CD4-positive, alpha-beta memory T cell (primary cell): ENCODE results near the gene AP5Z1. TPM values are rescaled to one million over a fixed set of nuclear protein-coding genes. Genes with fewer than 3 reads are reported as not detected.

Experiments used
- CTCF ChIA-PET: fragments of 350-600 bp; sonication (Branson Sonifier 250); formaldehyde crosslinking; loops from one replicate; lab custom pipeline; 2021; ENCODE audit warnings: inconsistent platforms; ENCODE audit not compliant: partially characterized antibody; lab: Charles Lee
- POLR2A ChIA-PET: fragments of 350-600 bp; sonication (Branson Sonifier 250); formaldehyde crosslinking; loops from one replicate; lab custom pipeline; 2021; ENCODE audit not compliant: partially characterized antibody; lab: Charles Lee
- DNase-seq, 5 donors: peaks; one replicate each; pipeline versions ENCODE4 v3.0.0 to v3.0.0-alpha.2; 2020 to 2022; ENCODE audit warnings: mixed read lengths in 1 of 5
- H3K27ac ChIP-seq: one replicate; pipeline ENCODE4 v1.7.0; 2013; ENCODE audit warnings: low read depth, low read length
- H3K27me3 ChIP-seq: 2 replicates; pipeline ENCODE4 v1.7.0; 2013; ENCODE audit warnings: mild to moderate bottlenecking, low read length, moderate library complexity; ENCODE audit not compliant: insufficient read depth
- H3K36me3 ChIP-seq: 2 replicates; pipeline ENCODE4 v1.7.0; 2013; ENCODE audit warnings: mild to moderate bottlenecking, low read length, moderate library complexity; ENCODE audit not compliant: insufficient read depth
- H3K4me1 ChIP-seq: 2 replicates; pipeline ENCODE4 v1.7.0; 2013; ENCODE audit warnings: mild to moderate bottlenecking, low read length, moderate library complexity; ENCODE audit not compliant: insufficient read depth
- H3K4me3 ChIP-seq, 2 donors: one replicate each; pipeline ENCODE4 v1.7.0; 2013; ENCODE audit warnings: low read length in 2 of 2, mild to moderate bottlenecking in 1 of 2
- H3K9me3 ChIP-seq, 2 donors: one replicate each; pipeline ENCODE4 v1.7.0; 2013; ENCODE audit warnings: low read length in 2 of 2, control low read depth in 1 of 2; ENCODE audit not compliant: control insufficient read depth in 1 of 2
- H3K27ac Mint-ChIP-seq, 7 donors: one replicate each; pipeline ENCODE4 v1.8.0; 2020 to 2021; ENCODE audit warnings: mixed read lengths in 7 of 7, mild to moderate bottlenecking in 6 of 7, inconsistent platforms in 3 of 7, moderate library complexity in 3 of 7
- H3K27me3 Mint-ChIP-seq, 2 donors: one replicate each; pipeline ENCODE4 v1.8.0; 2020 to 2021; ENCODE audit warnings: mixed read lengths in 2 of 2
- H3K36me3 Mint-ChIP-seq, 2 donors: one replicate each; pipeline ENCODE4 v1.8.0; 2020 to 2021; ENCODE audit warnings: mixed read lengths in 2 of 2, inconsistent platforms in 1 of 2, mild to moderate bottlenecking in 1 of 2
- H3K4me1 Mint-ChIP-seq, 4 donors: one replicate each; pipeline ENCODE4 v1.8.0; 2020 to 2021; ENCODE audit warnings: mixed read lengths in 4 of 4, mild to moderate bottlenecking in 1 of 4
- H3K4me3 Mint-ChIP-seq, 8 donors: one replicate each; pipeline ENCODE4 v1.8.0; 2020 to 2021; ENCODE audit warnings: mixed read lengths in 8 of 8, mild to moderate bottlenecking in 7 of 8, moderate library complexity in 6 of 8, inconsistent platforms in 3 of 8
- H3K9me3 Mint-ChIP-seq, 8 donors: one replicate each; pipeline ENCODE4 v1.8.0; 2020 to 2021; ENCODE audit warnings: mixed read lengths in 8 of 8, mild to moderate bottlenecking in 5 of 8, inconsistent platforms in 3 of 8, moderate library complexity in 1 of 8
- intact Hi-C: fragments of 100-400 bp; cut with micrococcal nuclease; formaldehyde crosslinking; loops from one replicate; pipeline ENCODE4 v1.15.1; 2023
- polyA plus RNA-seq, 2 donors: library from polyadenylated mRNA; unstranded; fragments of 300-500 nt; fragmentation: Illumina TruSeq; gene quantifications; one replicate each; pipeline ENCODE4 v1.2.3, GENCODE V29; 2021
- total RNA-seq, 2 experiments: library from RNA; stranded (reverse); gene quantifications; one replicate each; pipeline ENCODE4 v1.2.3, GENCODE V29; 2021

Gene AP5Z1
- total and polyA plus RNA-seq, 4 experiments from 2014 or later: 29.1 to 103 (median 70.4) TPM

DNA sequence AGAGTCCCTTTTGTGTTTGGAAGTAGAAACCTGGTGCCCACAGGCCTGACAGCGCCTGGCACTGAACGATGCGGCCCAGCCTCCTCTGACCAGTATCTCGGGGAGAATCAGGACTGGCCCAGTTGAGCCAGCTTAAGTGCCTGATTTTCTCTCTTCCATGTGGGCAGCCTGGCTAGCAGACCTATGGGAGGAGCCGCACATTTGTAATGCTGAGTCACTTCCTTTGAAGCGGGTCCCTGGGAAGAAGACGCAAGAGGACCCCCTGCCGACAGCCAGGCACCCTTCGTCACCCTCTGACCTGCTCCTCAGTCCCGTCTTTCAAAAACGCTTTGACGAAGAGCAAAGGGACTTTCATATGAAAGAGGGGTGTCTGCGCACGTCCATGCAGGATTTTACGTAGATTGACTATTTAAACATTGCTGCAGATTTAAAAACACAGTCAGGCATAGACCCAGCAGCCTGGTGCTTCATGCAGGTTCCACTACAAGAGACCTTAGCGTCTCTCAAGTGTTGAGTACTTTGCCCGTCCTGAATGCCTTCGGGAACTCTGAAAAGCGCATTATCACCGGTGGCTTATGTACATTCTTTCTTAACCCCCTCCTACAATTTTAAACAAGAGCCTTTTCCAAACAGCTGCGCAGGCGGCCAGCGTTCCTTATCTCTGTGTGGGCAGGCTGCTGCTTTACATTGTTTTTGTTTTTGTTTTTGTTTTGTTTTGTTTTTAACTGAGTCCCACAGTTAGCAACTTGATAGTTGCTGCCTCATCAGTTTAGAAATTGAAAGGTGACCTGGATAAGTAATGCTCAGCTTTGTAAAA is 36.5 kb upstream of the AP5Z1 start:
- Mint-ChIP-seq H3K27me3 (no peaks in the 10 kb centered on the region), H3K4me3 (peak overlapping the region; percentile 71 to 85 (median 78)), H3K9me3 (no peaks in the 10 kb centered on the region), H3K27ac (peak overlapping the region; percentile 82 to 96 (median 90)), H3K4me1 (peaks cover 31 to 67% (median 50%) of the 10 kb centered on the region in 4 donors), H3K36me3 (peaks cover 6 to 20% of the 10 kb centered on the region in 2 donors)
- no peaks in the 10 kb centered on the region for H3K27me3 ChIP-seq
- H3K4me1 ChIP-seq: peaks cover 44% of the 10 kb centered on the region
- H3K9me3 ChIP-seq: no peaks in the 10 kb centered on the region
- H3K4me3 ChIP-seq: no peak overlapping the region
- CTCF ChIA-PET: interaction anchor here (1.0 to 1.1 kb wide), 3 partner anchors 19 to 97 kb away, joined by 3 read pairs; no protein-coding TSS in a partner anchor
- peak overlapping the region; percentile 11 for H3K27ac ChIP-seq
- intact Hi-C loops: no loop called here
- peak in 2 of 5 donors; percentile 11 to 52 for DNase-seq
- peaks cover 21% of the 10 kb centered on the region for H3K36me3 ChIP-seq
- POLR2A ChIA-PET: interaction anchor here (1.3 kb wide), 1 partner anchor 97 kb away, joined by 4 read pairs; no protein-coding TSS in a partner anchor

DNA sequence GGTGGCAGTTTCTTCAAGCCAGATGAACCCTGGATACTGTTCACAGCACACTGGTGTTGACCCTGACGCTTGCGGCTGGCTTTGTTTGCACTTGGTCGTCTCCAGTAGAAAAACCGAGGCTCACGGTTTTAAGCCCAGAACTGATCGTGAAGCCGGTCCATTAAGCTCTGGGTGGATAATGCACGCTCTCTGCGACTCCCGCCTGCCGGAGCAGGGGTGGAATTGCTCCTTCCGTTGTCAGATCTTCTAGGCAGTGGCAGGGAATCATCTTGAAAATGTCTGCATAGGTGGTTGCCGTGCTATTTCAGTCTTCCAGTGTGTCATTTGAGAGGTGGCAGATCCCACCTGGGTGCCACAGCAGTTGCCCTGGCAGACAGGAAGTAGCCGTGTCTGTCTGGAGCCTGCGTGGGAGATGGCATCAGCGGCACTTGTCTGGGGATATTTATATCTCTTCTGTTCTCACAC is 35.9 kb upstream of the AP5Z1 start:
- H3K9me3 Mint-ChIP-seq: no peaks in the 10 kb centered on the region
- H3K4me3 Mint-ChIP-seq: peak overlapping the region; percentile 71 to 85 (median 78)
- Histone ChIP-seq H3K4me3 (peak overlapping the region in 1 of 2 donors; percentile 4), H3K27me3 (no peaks in the 10 kb centered on the region), H3K9me3 (no peaks in the 10 kb centered on the region), H3K4me1 (peaks cover 45% of the 10 kb centered on the region), H3K27ac (peak overlapping the region; percentile 11), H3K36me3 (peaks cover 21% of the 10 kb centered on the region)
- ChIA-PET POLR2A (interaction anchor here (1.3 kb wide), 1 partner anchor 98 kb away, joined by 4 read pairs; no protein-coding TSS in a partner anchor), CTCF (interaction anchor here (1.1 to 1.5 kb wide), 2 partner anchors 10 to 20 kb away, joined by 3 to 4 read pairs; no protein-coding TSS in a partner anchor)
- H3K4me1 Mint-ChIP-seq: peaks cover 34 to 68% (median 52%) of the 10 kb centered on the region in 4 donors
- intact Hi-C loops: no loop called here
- peak; percentile 29 to 85 (median 33) for DNase-seq
- H3K36me3 Mint-ChIP-seq: peaks cover 6 to 25% of the 10 kb centered on the region in 2 donors
- peak overlapping the region; percentile 82 to 96 (median 90) for H3K27ac Mint-ChIP-seq
- no peaks in the 10 kb centered on the region for H3K27me3 Mint-ChIP-seq

DNA sequence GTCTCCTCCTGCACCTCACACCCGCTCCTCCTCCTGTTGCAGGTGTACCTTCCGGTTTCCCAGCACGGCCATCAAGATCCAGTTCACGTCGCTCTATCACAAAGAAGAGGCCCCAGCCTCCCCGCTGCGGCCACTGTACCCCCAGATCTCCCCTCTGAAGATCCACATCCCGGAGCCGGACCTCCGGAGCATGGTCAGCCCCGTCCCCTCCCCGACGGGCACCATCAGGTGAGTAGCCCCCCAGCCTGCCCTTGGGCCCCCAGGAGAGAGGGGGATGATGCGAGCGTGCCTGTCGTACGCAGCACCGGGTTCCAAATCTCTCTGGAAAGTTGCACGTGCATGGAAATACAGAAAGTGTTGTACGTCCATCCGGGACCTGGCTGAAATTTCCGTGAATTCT is 34.6 kb upstream of the AP5Z1 start:
- Histone ChIP-seq H3K9me3 (no peaks in the 10 kb centered on the region), H3K27me3 (no peaks in the 10 kb centered on the region), H3K4me1 (peaks cover 55% of the 10 kb centered on the region), H3K4me3 (no peak overlapping the region), H3K36me3 (peaks cover 21% of the 10 kb centered on the region), H3K27ac (no peak overlapping the region)
- Mint-ChIP-seq H3K4me1 (peaks cover 37 to 67% (median 55%) of the 10 kb centered on the region in 4 donors), H3K27me3 (no peaks in the 10 kb centered on the region), H3K27ac (peak overlapping the region in 4 of 7 donors; percentile 33 to 92 (median 66)), H3K4me3 (peak overlapping the region in 3 of 8 donors; percentile 31 to 42 (median 35)), H3K9me3 (no peaks in the 10 kb centered on the region), H3K36me3 (peaks cover 6 to 28% of the 10 kb centered on the region in 2 donors)
- CTCF ChIA-PET: interaction anchor here (1.5 kb wide), 1 partner anchor 9 kb away, joined by 4 read pairs; no protein-coding TSS in a partner anchor
- POLR2A ChIA-PET: interaction anchor here (1.3 kb wide), 1 partner anchor 99 kb away, joined by 4 read pairs; no protein-coding TSS in a partner anchor
- no peak for DNase-seq
- intact Hi-C loops: no loop called here

DNA sequence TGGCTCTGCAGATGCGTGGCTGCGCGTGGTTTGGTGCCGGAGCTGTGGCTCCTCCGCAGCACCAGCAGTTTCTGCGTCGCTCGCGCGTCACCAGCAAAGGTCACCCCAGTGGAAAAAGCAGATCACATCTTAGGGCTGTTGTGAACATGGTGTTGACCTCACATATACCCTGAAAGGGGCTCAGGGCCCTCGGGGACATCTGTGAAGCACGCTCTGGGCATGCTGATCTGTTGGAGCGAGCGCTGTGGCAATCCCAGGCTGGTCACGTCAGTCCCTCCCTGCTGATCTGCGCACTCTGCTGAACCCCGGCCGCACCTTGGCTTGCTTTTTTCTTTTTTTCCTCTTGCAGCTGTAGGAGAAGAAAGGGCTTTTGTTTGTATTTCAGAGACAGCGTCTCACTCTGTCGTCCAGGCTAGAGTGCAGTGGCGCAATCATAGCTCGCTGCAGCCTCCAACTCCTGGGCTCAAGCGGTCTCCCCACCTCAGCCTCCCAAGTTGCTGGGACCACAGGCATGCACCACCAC is 33.3 kb upstream of the AP5Z1 start:
- peaks cover 6 to 30% of the 10 kb centered on the region in 2 donors for H3K36me3 Mint-ChIP-seq
- Histone ChIP-seq H3K4me1 (peaks cover 61% of the 10 kb centered on the region), H3K36me3 (peaks cover 21% of the 10 kb centered on the region), H3K9me3 (no peaks in the 10 kb centered on the region), H3K4me3 (no peak overlapping the region), H3K27me3 (no peaks in the 10 kb centered on the region), H3K27ac (no peak overlapping the region)
- no peaks in the 10 kb centered on the region for H3K27me3 Mint-ChIP-seq
- intact Hi-C loops: no loop called here
- no peak for DNase-seq
- H3K4me1 Mint-ChIP-seq: peaks cover 42 to 75% (median 58%) of the 10 kb centered on the region in 4 donors
- H3K9me3 Mint-ChIP-seq: no peaks in the 10 kb centered on the region
- POLR2A ChIA-PET: no interaction called here
- CTCF ChIA-PET: no interaction called here
- peak overlapping the region in 6 of 7 donors; percentile 52 to 97 (median 90) for H3K27ac Mint-ChIP-seq
- peak overlapping the region in 1 of 8 donors; percentile 43 for H3K4me3 Mint-ChIP-seq

DNA sequence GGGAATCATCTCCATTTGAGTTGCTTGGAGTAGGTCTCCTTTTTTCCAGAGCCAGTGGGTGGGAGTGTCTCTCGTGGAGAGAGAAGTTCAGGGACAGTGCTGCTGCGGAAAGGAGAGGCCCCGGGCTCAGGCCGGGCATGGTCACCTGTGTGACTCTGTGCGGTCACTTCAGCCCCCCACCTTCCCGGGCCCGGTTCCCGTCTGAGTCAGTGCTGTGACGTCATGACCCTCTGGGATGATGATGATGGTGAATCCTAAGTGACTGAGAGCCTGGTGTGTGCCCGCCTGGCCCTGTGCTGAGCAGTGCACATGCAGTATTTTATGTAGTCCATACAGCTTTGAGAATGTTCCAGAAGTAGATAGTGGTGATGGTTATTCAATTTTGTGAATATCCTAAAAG is 32.6 kb upstream of the AP5Z1 start:
- peak overlapping the region in 2 of 8 donors; percentile 31 to 91 for H3K4me3 Mint-ChIP-seq

DNA sequence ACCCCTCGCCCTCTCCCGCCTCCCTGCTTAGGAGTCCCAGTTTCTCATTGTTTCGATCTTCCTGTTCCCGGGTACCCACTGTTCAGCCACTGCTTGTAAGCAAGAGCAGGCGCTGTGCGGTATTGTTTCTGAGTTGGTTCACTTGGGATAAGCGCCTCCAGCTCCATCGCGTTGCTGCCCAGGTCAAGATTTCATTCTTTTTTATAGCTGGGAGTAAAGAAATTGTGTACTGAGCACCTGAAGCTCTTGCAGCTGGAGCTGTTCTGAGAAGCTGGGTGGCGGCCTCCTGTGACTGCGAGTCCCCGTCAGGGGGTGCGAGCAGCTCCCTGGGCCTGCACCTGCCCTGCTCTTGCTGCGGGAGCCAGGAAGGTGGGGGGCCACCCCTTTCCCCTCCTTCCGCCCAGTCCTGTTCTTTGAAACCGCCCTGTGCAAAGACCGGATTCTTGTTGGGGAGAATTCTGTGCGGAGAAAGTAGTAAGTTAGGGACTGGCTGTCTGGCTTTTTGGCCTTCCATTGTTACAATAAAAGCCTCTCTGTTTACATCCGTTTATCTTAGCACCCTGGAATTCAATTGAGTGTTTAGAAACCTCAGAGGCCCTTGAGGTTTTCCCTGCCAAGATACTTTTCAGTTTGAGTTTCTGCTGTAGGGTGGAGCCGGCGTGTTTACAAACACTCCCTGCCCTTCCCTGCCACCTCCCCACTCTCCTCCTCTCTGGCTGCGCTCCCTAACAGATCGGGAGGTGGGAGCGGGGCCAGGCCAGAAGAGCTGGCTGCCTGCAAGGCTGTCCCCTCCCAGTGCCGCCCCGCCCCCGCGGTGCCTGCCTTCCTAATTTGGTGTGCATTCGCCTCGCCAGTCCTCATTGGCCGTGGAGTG is 30.8 kb upstream of the AP5Z1 start:
- Histone ChIP-seq H3K4me3 (peak overlapping the region; percentile 20 to 59), H3K36me3 (peaks cover 29% of the 10 kb centered on the region), H3K27ac (peak overlapping the region; percentile 63), H3K4me1 (peaks cover 66% of the 10 kb centered on the region), H3K27me3 (no peaks in the 10 kb centered on the region), H3K9me3 (no peaks in the 10 kb centered on the region)
- intact Hi-C loops: loop anchor here (1.0 to 2.0 kb wide), 4 partner anchors 10 to 104 kb away; partner anchors contain the start of gene AP5Z1
- ChIA-PET CTCF (interaction anchor here (1.1 to 3.5 kb wide), 7 partner anchors 10 to 135 kb away, joined by 3 to 25 read pairs (median 9); no protein-coding TSS in a partner anchor), POLR2A (interaction anchor here (0.9 to 7.0 kb wide), 12 partner anchors 8 to 124 kb away, joined by 3 to 69 read pairs (median 4); partner anchors contain the start of genes AP5Z1 and FOXK1)
- DNase-seq: peak; percentile 75 to 84 (median 80)
- Mint-ChIP-seq H3K4me3 (peak overlapping the region; percentile 80 to 91 (median 87)), H3K36me3 (peaks cover 15 to 33% of the 10 kb centered on the region in 2 donors), H3K9me3 (peaks cover 0 to 2% (median 0%) of the 10 kb centered on the region in 8 donors), H3K4me1 (peaks cover 41 to 76% (median 58%) of the 10 kb centered on the region in 4 donors), H3K27me3 (no peaks in the 10 kb centered on the region), H3K27ac (peak overlapping the region; percentile 86 to 99 (median 95))

More for the DNA sequence above, 32.6 kb upstream of the AP5Z1 start:
- Histone ChIP-seq H3K4me1 (peaks cover 68% of the 10 kb centered on the region), H3K4me3 (no peak overlapping the region), H3K27me3 (no peaks in the 10 kb centered on the region), H3K27ac (no peak overlapping the region), H3K36me3 (peaks cover 24% of the 10 kb centered on the region), H3K9me3 (no peaks in the 10 kb centered on the region)
- CTCF ChIA-PET: interaction anchor here (2.1 to 2.7 kb wide), 3 partner anchors 9 to 101 kb away, joined by 9 to 13 read pairs (median 12); no protein-coding TSS in a partner anchor
- Mint-ChIP-seq H3K4me1 (peaks cover 40 to 77% (median 61%) of the 10 kb centered on the region in 4 donors), H3K36me3 (peaks cover 7 to 30% of the 10 kb centered on the region in 2 donors), H3K9me3 (no peaks in the 10 kb centered on the region), H3K27me3 (no peaks in the 10 kb centered on the region), H3K27ac (peak overlapping the region; percentile 85 to 99 (median 95))
- POLR2A ChIA-PET: interaction anchor here (4.6 to 7.0 kb wide), 3 partner anchors 33 to 101 kb away, joined by 37 to 69 read pairs (median 47); partner anchors contain the start of genes AP5Z1 and FOXK1
- intact Hi-C loops: no loop called here
- DNase-seq: no peak
